ENCODE measurements around the gene CNTNAP3B.
"Not testable (repeated sequence)": the region's sequence is repeated elsewhere in the genome, so short reads cannot be mapped to it uniquely, and the experiment has no call there.

GRCh38 chr9:41953007-41953406 is 176.2 kb downstream of the CNTNAP3B start:
- not testable (repeated sequence) for TF ChIP-seq ZFX (IDR thresholded peaks at IDR 0.05; ENCODE audit: borderline replicate concordance); CTCF (IDR thresholded peaks at IDR 0.05)
